Measurements from ENCODE around the gene UNC5A.

The UNC5A gene

DNA sequence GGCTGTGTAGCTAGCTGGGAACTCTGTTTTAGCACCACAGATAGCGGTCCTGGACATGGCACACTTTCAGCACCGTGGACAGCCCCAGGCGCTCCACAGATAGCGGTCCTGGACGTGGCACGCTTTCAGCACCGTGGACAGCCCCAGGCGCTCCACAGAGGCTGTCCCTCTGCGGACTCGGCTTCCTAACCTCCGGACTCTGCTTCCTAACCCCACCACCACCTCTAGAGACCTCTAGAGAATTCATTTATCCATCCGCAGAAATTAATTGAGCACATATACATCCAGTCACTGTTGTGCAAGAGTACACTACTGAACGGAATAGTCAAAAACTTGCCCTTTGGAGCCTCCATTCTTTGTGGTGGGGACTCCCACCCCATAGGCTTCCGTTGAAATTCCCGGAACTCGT, 27.4 kb downstream of the UNC5A start:
- TF ChIP-seq, protein P1, sequence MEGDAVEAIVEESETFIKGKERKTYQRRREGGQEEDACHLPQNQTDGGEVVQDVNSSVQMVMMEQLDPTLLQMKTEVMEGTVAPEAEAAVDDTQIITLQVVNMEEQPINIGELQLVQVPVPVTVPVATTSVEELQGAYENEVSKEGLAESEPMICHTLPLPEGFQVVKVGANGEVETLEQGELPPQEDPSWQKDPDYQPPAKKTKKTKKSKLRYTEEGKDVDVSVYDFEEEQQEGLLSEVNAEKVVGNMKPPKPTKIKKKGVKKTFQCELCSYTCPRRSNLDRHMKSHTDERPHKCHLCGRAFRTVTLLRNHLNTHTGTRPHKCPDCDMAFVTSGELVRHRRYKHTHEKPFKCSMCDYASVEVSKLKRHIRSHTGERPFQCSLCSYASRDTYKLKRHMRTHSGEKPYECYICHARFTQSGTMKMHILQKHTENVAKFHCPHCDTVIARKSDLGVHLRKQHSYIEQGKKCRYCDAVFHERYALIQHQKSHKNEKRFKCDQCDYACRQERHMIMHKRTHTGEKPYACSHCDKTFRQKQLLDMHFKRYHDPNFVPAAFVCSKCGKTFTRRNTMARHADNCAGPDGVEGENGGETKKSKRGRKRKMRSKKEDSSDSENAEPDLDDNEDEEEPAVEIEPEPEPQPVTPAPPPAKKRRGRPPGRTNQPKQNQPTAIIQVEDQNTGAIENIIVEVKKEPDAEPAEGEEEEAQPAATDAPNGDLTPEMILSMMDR (IDR thresholded peaks at IDR 0.05; ENCODE audit: extremely low read depth, missing control alignments): no peak
- DNase-seq (ENCODE audit: low spot score): peak; percentile 81

DNA sequence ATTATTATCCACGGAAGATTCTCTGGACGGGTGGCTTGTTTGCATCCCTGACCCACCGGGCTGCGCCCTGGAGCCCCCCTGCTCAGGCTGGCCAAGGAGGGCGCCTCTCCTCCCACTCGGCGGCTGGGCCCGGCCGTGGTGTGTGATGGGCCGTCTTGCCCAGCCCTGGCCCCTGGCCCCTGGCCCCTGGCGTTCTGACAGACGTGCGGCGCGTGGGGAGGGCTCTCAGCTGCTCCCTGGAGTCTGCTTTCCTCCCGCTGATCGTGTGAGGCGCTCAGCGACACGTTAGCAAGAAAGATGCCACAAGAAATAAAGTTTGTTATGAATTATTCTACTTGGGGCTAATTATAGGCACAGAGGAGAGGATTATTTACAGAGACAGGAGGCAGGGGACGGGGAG, 33.3 kb downstream of the UNC5A start:
- DNase-seq (ENCODE audit: low spot score): no peak
- TF ChIP-seq, protein P1 (IDR thresholded peaks at IDR 0.05; ENCODE audit: extremely low read depth, missing control alignments): no peak

DNA sequence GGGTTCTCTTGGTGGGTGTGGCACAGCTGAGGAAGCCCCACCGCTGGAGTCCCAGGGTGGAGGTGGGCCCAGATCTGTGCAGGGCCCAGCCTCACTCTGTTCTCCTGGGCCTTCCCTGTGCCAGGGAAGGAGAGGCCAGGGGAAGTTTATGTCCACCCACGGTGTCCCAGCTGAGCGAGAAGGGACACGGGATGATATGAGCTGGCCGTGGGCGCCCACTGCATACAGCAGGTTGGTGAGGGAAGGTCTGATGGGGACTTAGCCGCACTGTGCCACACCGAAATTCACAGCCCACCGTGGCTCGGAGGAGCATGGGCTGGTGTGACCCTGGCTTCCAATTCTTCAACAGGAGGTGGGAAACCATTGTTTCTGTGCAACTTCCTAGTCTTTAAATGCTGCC, 33.9 kb downstream of the UNC5A start:
- no peak for DNase-seq (ENCODE audit: low spot score)
- TF ChIP-seq, protein P1 (IDR thresholded peaks at IDR 0.05; ENCODE audit: extremely low read depth, missing control alignments): no peak

DNA sequence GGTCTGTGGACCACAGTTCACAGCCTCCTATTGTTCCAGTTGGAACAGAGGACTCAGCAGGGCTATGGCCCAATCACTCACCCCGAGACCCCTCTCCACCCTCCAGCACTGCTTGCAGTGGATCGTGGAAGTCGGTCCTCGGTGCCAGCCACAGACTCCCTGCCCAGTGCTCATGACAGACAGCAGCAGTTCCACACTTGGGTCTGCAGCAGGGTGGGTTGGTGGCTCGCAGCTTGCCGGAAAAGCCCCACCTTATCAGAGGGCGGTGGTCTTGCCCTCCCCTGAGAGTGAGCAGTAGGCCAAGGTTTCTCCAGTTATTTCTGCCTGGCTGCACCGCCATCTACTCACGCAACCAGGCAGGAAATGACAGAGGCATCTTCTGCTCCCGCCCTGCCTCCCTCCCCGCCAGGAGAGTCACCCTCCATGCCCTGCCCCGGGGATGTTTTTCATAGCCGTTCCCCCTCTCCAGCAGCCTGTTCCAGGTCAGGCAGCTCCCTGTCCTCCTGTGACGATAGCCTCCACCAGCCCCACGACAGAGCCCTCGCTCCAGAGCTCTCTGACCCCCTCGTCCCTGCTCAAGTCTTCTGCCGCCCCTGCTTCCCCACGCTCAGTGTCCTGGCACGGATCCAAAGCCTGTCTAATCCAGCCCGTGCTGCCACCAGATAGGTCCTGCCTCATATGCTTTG, 34.5 kb downstream of the UNC5A start:
- TF ChIP-seq, protein P1 (IDR thresholded peaks at IDR 0.05; ENCODE audit: extremely low read depth, missing control alignments): no peak
- DNase-seq (ENCODE audit: low spot score): no peak

DNA sequence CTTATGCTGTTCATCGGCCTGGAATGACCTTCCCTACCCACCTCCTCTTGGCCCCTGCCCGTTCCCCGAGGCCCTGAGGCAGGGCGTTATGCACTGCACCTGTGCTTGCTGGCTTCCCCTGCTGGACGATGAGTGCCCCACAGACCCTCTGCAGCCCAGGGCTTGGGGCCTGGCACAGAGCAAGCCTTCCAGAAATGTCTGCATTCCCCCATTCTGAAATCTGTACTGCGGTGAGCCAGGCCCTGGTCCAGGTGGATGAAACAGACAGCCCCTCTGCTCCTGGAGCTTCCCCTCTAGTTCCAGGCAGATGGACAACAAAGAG, 35.0 kb downstream of the UNC5A start:
- DNase-seq (ENCODE audit: low spot score): no peak

DNA sequence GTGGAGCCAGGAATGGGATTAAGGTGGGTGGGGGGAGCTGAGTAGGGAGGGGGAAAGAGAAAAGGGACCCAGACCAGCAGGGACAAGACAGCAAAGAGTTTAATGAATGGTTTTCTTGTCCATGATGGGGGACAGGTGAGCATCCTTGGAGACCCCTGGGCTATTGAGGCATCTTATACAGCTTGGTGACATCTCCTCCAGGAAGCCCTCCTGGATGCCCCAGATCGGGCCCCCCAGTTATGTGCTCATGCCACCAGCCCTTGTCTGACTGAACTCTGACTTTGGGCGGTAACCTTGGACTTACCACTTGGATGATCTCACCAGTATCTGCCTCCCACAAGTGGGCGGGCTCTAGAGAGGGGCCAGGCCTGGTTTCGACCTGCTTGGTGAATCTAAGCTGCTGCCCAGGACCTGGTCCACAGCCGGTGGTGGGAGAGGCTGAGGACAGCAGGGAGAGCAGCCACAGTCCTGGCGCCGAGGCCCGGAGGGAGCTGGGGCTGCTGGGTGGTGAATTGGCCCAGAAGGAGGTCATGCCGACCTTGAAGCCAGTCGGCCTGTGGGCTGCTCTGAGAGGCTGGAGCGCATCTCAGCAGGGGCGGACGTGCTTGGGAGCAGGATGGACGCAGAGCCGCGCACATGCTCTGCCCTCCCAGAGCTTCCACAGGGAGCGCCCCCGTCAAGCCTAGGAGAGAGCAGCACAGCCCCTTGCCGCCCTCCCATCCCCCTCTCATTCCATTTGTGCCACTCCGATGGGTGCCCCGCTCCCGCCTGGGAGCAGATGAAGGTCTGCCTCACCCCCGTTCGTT, 36.2 kb downstream of the UNC5A start:
- TF ChIP-seq, protein P1 (IDR thresholded peaks at IDR 0.05; ENCODE audit: extremely low read depth, missing control alignments): no peak
- no peak for DNase-seq (ENCODE audit: low spot score)

More for the DNA sequence above, 35.0 kb downstream of the UNC5A start:
- TF ChIP-seq, protein P1 (IDR thresholded peaks at IDR 0.05; ENCODE audit: extremely low read depth, missing control alignments): no peak

DNA sequence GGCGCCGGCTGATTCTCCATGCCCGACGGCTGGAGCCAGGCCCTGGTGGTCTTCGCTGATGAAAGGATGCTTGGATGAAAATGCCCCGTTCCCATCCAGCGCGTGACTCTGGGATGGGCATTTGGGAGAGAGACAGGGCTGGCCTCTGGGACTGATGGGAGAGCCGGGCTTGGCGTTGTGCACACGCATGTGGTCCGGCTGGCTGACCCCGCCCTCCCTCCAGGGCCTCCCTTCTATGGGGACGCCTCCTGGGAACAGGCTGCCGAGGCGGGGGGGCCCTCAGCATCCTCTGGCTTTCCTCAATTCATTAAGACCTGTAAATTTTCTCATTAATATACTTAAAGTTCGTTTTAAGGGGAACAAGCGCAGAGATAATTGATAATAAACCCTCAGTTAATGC, 36.8 kb downstream of the UNC5A start:
- TF ChIP-seq, protein P1 (IDR thresholded peaks at IDR 0.05; ENCODE audit: extremely low read depth, missing control alignments): no peak
- DNase-seq (ENCODE audit: low spot score): no peak
